ENCODE measurements around the gene JARID2. TPM values are rescaled to one million over a fixed set of nuclear protein-coding genes. Genes with fewer than 3 reads are reported as not detected.

JARID2 gene
- total RNA-seq, 1 donor from 2014 or later, result 43.9 TPM

DNA sequence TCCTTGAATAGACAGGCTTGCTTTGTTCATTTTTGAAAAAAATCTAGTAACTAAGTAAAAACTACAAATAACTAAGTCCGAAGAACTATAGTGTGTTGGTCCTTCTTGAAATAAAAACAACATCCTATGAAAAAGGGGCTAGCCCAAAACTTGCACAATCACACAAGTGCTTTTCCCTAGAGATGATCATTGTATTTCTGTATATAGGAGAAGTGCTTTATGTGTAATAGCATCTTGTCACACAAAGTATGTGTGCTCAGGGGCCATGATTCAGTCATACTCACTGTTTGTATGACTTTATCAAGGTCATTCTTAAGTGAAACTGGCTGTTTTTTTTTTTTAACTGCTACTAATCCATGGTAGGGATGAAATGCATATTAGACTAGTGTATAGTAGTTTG lies 237.2 kb downstream of the JARID2 start:
- Mint-ChIP-seq H3K36me3 (peaks cover 26% of the 10 kb centered on the region), H3K27ac (no peak overlapping the region), H3K4me1 (ENCODE audit: unreplicated experiment) (peaks cover 46% of the 10 kb centered on the region), H3K9me3 (peaks cover 3% of the 10 kb centered on the region), H3K27me3 (no peaks in the 10 kb centered on the region), H3K4me3 (no peak overlapping the region)
- no peak for DNase-seq (ENCODE audit: extremely low spot score, unreplicated experiment)
- TF ChIP-seq CTCF (conservative IDR thresholded peaks at IDR 0.05), result no peak

DNA sequence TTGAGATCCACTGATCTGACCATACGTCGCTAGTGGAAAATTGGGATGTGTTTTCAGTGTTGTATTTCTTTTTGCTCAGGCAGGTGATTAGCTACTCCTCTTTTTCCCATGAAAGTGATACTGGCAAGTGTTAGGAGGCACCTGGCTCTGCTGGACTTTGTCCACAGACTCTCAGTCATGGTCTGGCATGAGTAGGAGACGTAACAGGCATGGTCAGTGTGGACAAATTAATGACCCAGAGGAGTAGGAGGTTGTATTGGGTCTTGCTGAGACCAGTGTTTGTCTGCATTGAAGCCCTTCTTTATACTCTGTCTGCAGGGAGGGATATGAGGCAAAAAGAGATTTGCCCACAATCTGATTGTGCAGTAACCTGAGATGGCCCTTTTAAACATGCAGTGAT lies 238.3 kb downstream of the JARID2 start:
- Mint-ChIP-seq H3K9me3 (peaks cover under 1% of the 10 kb centered on the region), H3K4me3 (no peak overlapping the region), H3K4me1 (ENCODE audit: unreplicated experiment) (peaks cover 42% of the 10 kb centered on the region), H3K36me3 (peaks cover 19% of the 10 kb centered on the region), H3K27me3 (no peaks in the 10 kb centered on the region), H3K27ac (peak overlapping the region; percentile 21)
- DNase-seq (ENCODE audit: extremely low spot score, unreplicated experiment), result no peak
- TF ChIP-seq CTCF (conservative IDR thresholded peaks at IDR 0.05), result no peak

- H3K27ac Mint-ChIP-seq, result no peak overlapping the region
Observed at GRCh38 chr6:15484821-15485220, 239.0 kb downstream of the JARID2 start.

GRCh38 chr6:15485936-15486335 lies 240.1 kb downstream of the JARID2 start:
- Mint-ChIP-seq H3K36me3 (peaks cover 15% of the 10 kb centered on the region), H3K9me3 (no peaks in the 10 kb centered on the region), H3K4me1 (ENCODE audit: unreplicated experiment) (peaks cover 40% of the 10 kb centered on the region), H3K4me3 (no peak overlapping the region), H3K27me3 (no peaks in the 10 kb centered on the region), H3K27ac (peak overlapping the region; percentile 45)
- no peak for DNase-seq (ENCODE audit: extremely low spot score, unreplicated experiment)
- TF ChIP-seq CTCF (conservative IDR thresholded peaks at IDR 0.05), result no peak

More at GRCh38 chr6:15484821-15485220, 239.0 kb downstream of the JARID2 start:
- Mint-ChIP-seq H3K4me1 (ENCODE audit: unreplicated experiment) (peaks cover 42% of the 10 kb centered on the region), H3K36me3 (peaks cover 18% of the 10 kb centered on the region), H3K4me3 (no peak overlapping the region), H3K27me3 (no peaks in the 10 kb centered on the region), H3K9me3 (no peaks in the 10 kb centered on the region)
- TF ChIP-seq CTCF (conservative IDR thresholded peaks at IDR 0.05), result no peak
- no peak for DNase-seq (ENCODE audit: extremely low spot score, unreplicated experiment)

- Mint-ChIP-seq H3K4me3 (no peak overlapping the region), H3K27me3 (no peaks in the 10 kb centered on the region), H3K27ac (no peak overlapping the region), H3K9me3 (no peaks in the 10 kb centered on the region), H3K4me1 (ENCODE audit: unreplicated experiment) (peaks cover 40% of the 10 kb centered on the region), H3K36me3 (peaks cover 15% of the 10 kb centered on the region)
- TF ChIP-seq CTCF (conservative IDR thresholded peaks at IDR 0.05), result no peak
- no peak for DNase-seq (ENCODE audit: extremely low spot score, unreplicated experiment)
Observed at GRCh38 chr6:15487262-15487661, 241.4 kb downstream of the JARID2 start.
